ENCODE measurements around the gene SNX10. TPM values are rescaled to one million over a fixed set of nuclear protein-coding genes. Genes with fewer than 3 reads are reported as not detected.

Gene SNX10
- total and polyA plus RNA-seq, 2 donors (not counting 1 experiment from before 2014, with no cell fraction given), result under 0.01 to 0.41 TPM

GRCh38 chr7:26375726-26376174 lies 84.1 kb downstream of the SNX10 start:
- H2AFZ ChIP-seq (ENCODE audit: low read length), result no peak overlapping the region
- H3K27ac ChIP-seq (ENCODE audit: insufficient read depth, low read length), result no peak overlapping the region
- H3K4me1 ChIP-seq (ENCODE audit: control insufficient read depth, extremely low read depth, insufficient read depth, low read length), result no peaks in the 10 kb centered on the region
- no peaks in the 10 kb centered on the region for H3K36me3 ChIP-seq (ENCODE audit: control insufficient read depth, insufficient read depth, low read length)
- H4K20me1 ChIP-seq (ENCODE audit: control insufficient read depth, extremely low read depth, insufficient read depth, low read length), result no peaks in the 10 kb centered on the region
- no peak for TF ChIP-seq CTCF (conservative IDR thresholded peaks at IDR 0.05 in 1 of 2, IDR thresholded peaks at IDR 0.05 in 1 of 2; ENCODE audit: low read depth in 1 of 2, low read length in 2 of 2)
- TF ChIP-seq EZH2 (IDR thresholded peaks at IDR 0.05; ENCODE audit: low read length, missing control alignments), result peak; percentile 63
- peak overlapping the region in 1 of 4 experiments; percentile 10 for H3K4me3 ChIP-seq (replicated peaks in 1 of 4; ENCODE audit: control extremely low read depth in 1 of 4, insufficient read depth in 1 of 4, low read depth in 3 of 4, low read length in 4 of 4)
- peaks cover 14% of the 10 kb centered on the region for H3K27me3 ChIP-seq (ENCODE audit: control insufficient read depth, insufficient read depth, low read length)
- no peak for DNase-seq (ENCODE audit: low read depth in 2 of 2)
- H3K4me2 ChIP-seq (ENCODE audit: extremely low read depth, insufficient read depth, low read length), result no peak overlapping the region
- no peaks in the 10 kb centered on the region for H3K9me3 ChIP-seq (ENCODE audit: control insufficient read depth, insufficient read depth, low read depth, low read length)
- H3K9ac ChIP-seq (ENCODE audit: insufficient read depth, low read length), result no peak overlapping the region
- no peaks in the 10 kb centered on the region for H3K79me2 ChIP-seq (ENCODE audit: control insufficient read depth, insufficient read depth, low read length)

- Histone ChIP-seq H3K4me1 (ENCODE audit: control insufficient read depth, extremely low read depth, insufficient read depth, low read length) (no peaks in the 10 kb centered on the region), H3K9ac (ENCODE audit: insufficient read depth, low read length) (peak overlapping the region; percentile 13), H3K4me3 (replicated peaks in 1 of 4; ENCODE audit: control extremely low read depth in 1 of 4, insufficient read depth in 1 of 4, low read depth in 3 of 4, low read length in 4 of 4) (peak overlapping the region in 2 of 4 experiments; percentile 24 to 36), H3K79me2 (ENCODE audit: control insufficient read depth, insufficient read depth, low read length) (no peaks in the 10 kb centered on the region), H3K27me3 (ENCODE audit: control insufficient read depth, insufficient read depth, low read length) (peaks cover 14% of the 10 kb centered on the region), H3K27ac (ENCODE audit: insufficient read depth, low read length) (no peak overlapping the region), H2AFZ (ENCODE audit: low read length) (peak overlapping the region; percentile 51), H3K4me2 (ENCODE audit: extremely low read depth, insufficient read depth, low read length) (peak overlapping the region; percentile 63), H3K9me3 (ENCODE audit: control insufficient read depth, insufficient read depth, low read depth, low read length) (no peaks in the 10 kb centered on the region), H4K20me1 (ENCODE audit: control insufficient read depth, extremely low read depth, insufficient read depth, low read length) (no peaks in the 10 kb centered on the region), H3K36me3 (ENCODE audit: control insufficient read depth, insufficient read depth, low read length) (no peaks in the 10 kb centered on the region)
- TF ChIP-seq EZH2 (IDR thresholded peaks at IDR 0.05; ENCODE audit: low read length, missing control alignments) (peak; percentile 83), CTCF (conservative IDR thresholded peaks at IDR 0.05 in 1 of 2, IDR thresholded peaks at IDR 0.05 in 1 of 2; ENCODE audit: low read depth in 1 of 2, low read length in 2 of 2) (no peak)
- DNase-seq (ENCODE audit: low read depth in 2 of 2), result no peak
Observed at GRCh38 chr7:26376175-26376917, 84.7 kb downstream of the SNX10 start.

GRCh38 chr7:26378016-26378415 lies 86.4 kb downstream of the SNX10 start:
- TF ChIP-seq CTCF (conservative IDR thresholded peaks at IDR 0.05 in 1 of 2, IDR thresholded peaks at IDR 0.05 in 1 of 2; ENCODE audit: low read depth in 1 of 2, low read length in 2 of 2) (no peak), EZH2 (IDR thresholded peaks at IDR 0.05; ENCODE audit: low read length, missing control alignments) (no peak)
- Histone ChIP-seq H2AFZ (ENCODE audit: low read length) (no peak overlapping the region), H3K4me1 (ENCODE audit: control insufficient read depth, extremely low read depth, insufficient read depth, low read length) (no peaks in the 10 kb centered on the region), H3K27me3 (ENCODE audit: control insufficient read depth, insufficient read depth, low read length) (peaks cover 14% of the 10 kb centered on the region), H3K36me3 (ENCODE audit: control insufficient read depth, insufficient read depth, low read length) (no peaks in the 10 kb centered on the region), H3K27ac (ENCODE audit: insufficient read depth, low read length) (no peak overlapping the region), H4K20me1 (ENCODE audit: control insufficient read depth, extremely low read depth, insufficient read depth, low read length) (no peaks in the 10 kb centered on the region), H3K79me2 (ENCODE audit: control insufficient read depth, insufficient read depth, low read length) (no peaks in the 10 kb centered on the region), H3K4me3 (replicated peaks in 1 of 4; ENCODE audit: control extremely low read depth in 1 of 4, insufficient read depth in 1 of 4, low read depth in 3 of 4, low read length in 4 of 4) (no peak overlapping the region), H3K9ac (ENCODE audit: insufficient read depth, low read length) (no peak overlapping the region), H3K4me2 (ENCODE audit: extremely low read depth, insufficient read depth, low read length) (no peak overlapping the region), H3K9me3 (ENCODE audit: control insufficient read depth, insufficient read depth, low read depth, low read length) (no peaks in the 10 kb centered on the region)
- DNase-seq (ENCODE audit: low read depth in 2 of 2), result no peak

Data from fibroblast of lung (primary cell).